Body of pancreas (tissue), 4 donors: ENCODE measurements around the gene GLT8D1. TPM values are rescaled to one million over a fixed set of nuclear protein-coding genes. Genes with fewer than 3 reads are reported as not detected.

Experiments
- ATAC-seq: fragments of 150-250 bp; one replicate; pipeline ENCODE4 v1.9.1; 2016
- DNase-seq, 4 donors: peaks; one replicate each; pipeline ENCODE4 v3.0.0-alpha.2; 2019
- H3K27ac ChIP-seq, 4 donors: fragments of 200-600 bp; sonication (generic); 1 replicate in 3 of 4; 2 replicates in 1 of 4; pipeline versions ENCODE4 v1.5.1 to v1.6.1; 2016 to 2019; ENCODE audit warnings: mild to moderate bottlenecking in 1 of 4, mixed read lengths in 1 of 4, moderate library complexity in 1 of 4
- H3K27me3 ChIP-seq, 2 donors: fragments of 200-600 bp; sonication (generic); one replicate each; pipeline ENCODE4 v1.6.0; 2016; ENCODE audit warnings: mild to moderate bottlenecking in 1 of 2
- H3K36me3 ChIP-seq, 2 donors: fragments of 200-600 bp; sonication (generic); replicated peaks in 1 of 2; 2 replicates each; pipeline ENCODE4 v1.5.1; 2016; ENCODE audit warnings: low read depth in 2 of 2; ENCODE audit not compliant: insufficient read depth in 1 of 2
- H3K4me1 ChIP-seq: fragments of 200-600 bp; sonication (generic); one replicate; pipeline ENCODE4 v1.6.0; 2016
- H3K4me3 ChIP-seq, 2 donors: fragments of 200-600 bp; sonication (generic); 1 replicate in 1 of 2; 2 replicates in 1 of 2; pipeline ENCODE4 v1.5.1; 2016 to 2019
- H3K9me3 ChIP-seq, 3 donors: fragments of 200-600 bp; sonication (generic); 1 replicate in 2 of 3; 2 replicates in 1 of 3; pipeline ENCODE4 v1.5.1; 2016
- CTCF ChIP-seq, 7 experiments: fragments of 450-650 bp in 4 of 7; fragments of 200-600 bp in 3 of 7; sonication (generic) in 3 of 7; IDR thresholded peaks; one replicate each; pipeline ENCODE4 v1.5.1; 2016 to 2019; ENCODE audit warnings: antibody characterized with exemption in 7 of 7
- POLR2A ChIP-seq, 3 donors: fragments of 450-650 bp; IDR thresholded peaks; one replicate each; pipeline ENCODE4 v1.6.1; 2016; ENCODE audit warnings: antibody characterized with exemption in 3 of 3, mild to moderate bottlenecking in 2 of 3
- WGBS, 2 donors: methylation state at CpG; one replicate each; pipeline ENCODE4 v1.1.5; 2017; 5-methylcytosine and 5-hydroxymethylcytosine counted together
- intact Hi-C: fragments of 100-400 bp; cut with DNase I; formaldehyde crosslinking; loops from one replicate; pipeline ENCODE4 v1.15.1; 2023
- total RNA-seq, 2 donors: library from RNA; depleted of rRNA; stranded (reverse); fragments of >200 nt; gene quantifications; one replicate each; pipeline ENCODE4 v1.1.0, GENCODE V29; 2016

Gene GLT8D1
- total RNA-seq, 2 donors from 2014 or later, result 43.8 to 92.0 TPM

DNA sequence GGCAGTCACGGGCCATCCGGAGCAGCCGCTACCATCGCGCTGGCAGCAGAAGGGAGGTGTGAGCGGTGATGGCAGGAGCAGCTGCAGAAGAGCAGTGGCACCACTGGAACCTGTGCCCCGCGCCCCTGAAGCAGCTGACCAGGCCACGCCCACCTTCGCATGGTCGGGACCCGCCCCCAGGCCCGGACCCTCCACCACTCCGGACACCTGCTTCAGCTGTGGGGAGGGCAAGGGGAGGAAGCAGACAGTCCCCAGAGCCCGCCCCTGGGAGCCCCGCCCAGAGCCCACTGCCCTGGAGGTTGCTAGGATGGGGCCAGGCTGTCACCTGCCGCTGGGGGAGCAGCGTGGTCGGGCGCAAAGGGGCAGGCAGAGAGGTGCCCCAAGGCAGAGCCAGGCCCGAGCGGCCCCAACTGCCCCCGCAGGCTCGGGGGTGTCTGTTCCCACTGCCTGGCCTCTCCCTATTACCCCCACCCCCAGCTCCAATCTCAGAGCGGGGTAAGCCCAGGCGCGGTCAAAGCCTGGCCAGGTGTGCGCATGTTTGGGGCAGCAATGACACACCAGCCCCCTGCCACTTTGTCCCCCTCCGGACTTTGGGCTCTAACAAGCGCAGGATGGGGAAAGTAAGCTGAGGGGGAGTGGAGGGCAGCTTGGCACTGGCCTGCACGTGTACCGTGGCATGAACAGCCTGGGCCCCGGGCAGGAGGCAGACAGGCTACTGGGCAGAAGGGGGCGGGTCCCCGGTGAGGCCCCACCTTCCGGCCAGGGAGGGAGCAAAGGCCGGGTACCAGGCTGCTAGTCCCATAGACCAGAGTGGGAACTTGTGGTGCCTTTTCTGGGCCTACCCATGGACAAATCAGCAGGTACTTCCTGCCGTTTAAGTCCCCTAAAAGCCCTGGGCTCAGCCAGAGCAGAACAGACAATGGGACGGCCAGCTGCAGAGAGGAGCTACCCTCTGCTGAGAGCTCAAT, 9.0 kb upstream of the GLT8D1 start:
- H3K9me3 ChIP-seq, result no peaks in the 10 kb centered on the region
- no peaks in the 10 kb centered on the region for H3K4me1 ChIP-seq
- no peak for TF ChIP-seq POLR2A (IDR thresholded peaks at IDR 0.05)
- TF ChIP-seq CTCF (IDR thresholded peaks at IDR 0.05), result no peak
- H3K36me3 ChIP-seq, result no peaks in the 10 kb centered on the region
- ATAC-seq (peak; percentile 30), DNase-seq (peak in 2 of 4 donors; percentile 20 to 54)
- intact Hi-C loops, result no loop called here
- no peak overlapping the region for H3K4me3 ChIP-seq
- no peaks in the 10 kb centered on the region for H3K27me3 ChIP-seq
- 53 to 68% methylated on average over 14 to 39 of the region's 39 CpGs for WGBS, 2 donors
- H3K27ac ChIP-seq, result no peak overlapping the region

GRCh38 chr3:52712291-52713212, 7.0 kb upstream of the GLT8D1 start:
- no peak for ATAC-seq

GRCh38 chr3:52710512-52710911, 4.9 kb upstream of the GLT8D1 start:
- no peak overlapping the region for H3K4me3 ChIP-seq
- TF ChIP-seq POLR2A (IDR thresholded peaks at IDR 0.05) (no peak), CTCF (IDR thresholded peaks at IDR 0.05) (no peak)
- intact Hi-C loops, result no loop called here
- ATAC-seq (no peak), DNase-seq (no peak)
- H3K27ac ChIP-seq, result no peak overlapping the region
- H3K36me3 ChIP-seq, result peaks cover 0 to 1% of the 10 kb centered on the region in 2 donors
- H3K9me3 ChIP-seq, result no peaks in the 10 kb centered on the region
- H3K27me3 ChIP-seq, result no peaks in the 10 kb centered on the region
- peaks cover 12% of the 10 kb centered on the region for H3K4me1 ChIP-seq
- WGBS, 2 donors, result 68 to 76% methylated on average over 2 of the region's 2 CpGs

More at GRCh38 chr3:52712291-52713212, 7.0 kb upstream of the GLT8D1 start:
- intact Hi-C loops, result no loop called here
- H3K36me3 ChIP-seq, result peaks cover 0 to 1% of the 10 kb centered on the region in 2 donors
- no peaks in the 10 kb centered on the region for H3K9me3 ChIP-seq
- 87 to 91% methylated on average over 15 to 17 of the region's 17 CpGs for WGBS, 2 donors
- no peak overlapping the region for H3K4me3 ChIP-seq
- H3K4me1 ChIP-seq, result peaks cover 3% of the 10 kb centered on the region
- TF ChIP-seq POLR2A (IDR thresholded peaks at IDR 0.05) (no peak), CTCF (IDR thresholded peaks at IDR 0.05) (no peak)
- no peaks in the 10 kb centered on the region for H3K27me3 ChIP-seq
- H3K27ac ChIP-seq, result no peak overlapping the region
- no peak for DNase-seq

DNA sequence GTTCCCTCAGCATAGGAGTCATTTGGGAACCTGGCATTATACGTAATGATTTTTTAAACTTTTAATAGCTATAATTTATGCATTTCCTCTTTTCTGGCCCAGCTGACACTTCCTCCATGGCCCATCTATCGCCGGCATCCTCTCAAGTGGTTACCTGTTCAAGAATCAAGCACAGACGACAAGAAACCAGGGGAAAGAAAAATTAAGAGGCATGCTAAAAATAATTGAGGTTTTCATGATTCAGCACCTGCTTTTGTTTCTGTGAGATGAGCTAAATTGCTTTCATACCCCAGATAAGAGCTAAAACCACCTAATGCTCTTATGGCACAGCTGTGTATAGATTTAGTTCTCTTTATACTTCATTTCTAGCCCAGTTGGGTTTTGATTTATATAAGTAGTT, 2.0 kb upstream of the GLT8D1 start:
- H3K36me3 ChIP-seq, result peaks cover 0 to 1% of the 10 kb centered on the region in 2 donors
- H3K27ac ChIP-seq, result peak overlapping the region in 1 of 4 donors; percentile 38
- no peak overlapping the region for H3K4me3 ChIP-seq
- intact Hi-C loops, result no loop called here
- TF ChIP-seq POLR2A (IDR thresholded peaks at IDR 0.05) (no peak), CTCF (IDR thresholded peaks at IDR 0.05) (no peak)
- DNase-seq, result no peak
- H3K27me3 ChIP-seq, result no peaks in the 10 kb centered on the region
- no peaks in the 10 kb centered on the region for H3K9me3 ChIP-seq
- ATAC-seq, result no peak
- WGBS, 2 donors, result 54 to 73% methylated on average over 4 of the region's 4 CpGs
- H3K4me1 ChIP-seq, result peaks cover 33% of the 10 kb centered on the region
